Activated T-cell treated with anti-CD3 and anti-CD28 coated beads, Interleukin-2, amount 50 U/mL, for 1 hour (primary cell): Measurements from ENCODE around the gene TXNDC12.
"Not testable (repeated sequence)": the region's sequence is repeated elsewhere in the genome, so short reads cannot be mapped to it uniquely, and the experiment has no call there.

Experiments used
- DNase-seq: peaks from one replicate; pipeline ENCODE4 v3.0.0-alpha.2; 2020

Gene TXNDC12

DNA sequence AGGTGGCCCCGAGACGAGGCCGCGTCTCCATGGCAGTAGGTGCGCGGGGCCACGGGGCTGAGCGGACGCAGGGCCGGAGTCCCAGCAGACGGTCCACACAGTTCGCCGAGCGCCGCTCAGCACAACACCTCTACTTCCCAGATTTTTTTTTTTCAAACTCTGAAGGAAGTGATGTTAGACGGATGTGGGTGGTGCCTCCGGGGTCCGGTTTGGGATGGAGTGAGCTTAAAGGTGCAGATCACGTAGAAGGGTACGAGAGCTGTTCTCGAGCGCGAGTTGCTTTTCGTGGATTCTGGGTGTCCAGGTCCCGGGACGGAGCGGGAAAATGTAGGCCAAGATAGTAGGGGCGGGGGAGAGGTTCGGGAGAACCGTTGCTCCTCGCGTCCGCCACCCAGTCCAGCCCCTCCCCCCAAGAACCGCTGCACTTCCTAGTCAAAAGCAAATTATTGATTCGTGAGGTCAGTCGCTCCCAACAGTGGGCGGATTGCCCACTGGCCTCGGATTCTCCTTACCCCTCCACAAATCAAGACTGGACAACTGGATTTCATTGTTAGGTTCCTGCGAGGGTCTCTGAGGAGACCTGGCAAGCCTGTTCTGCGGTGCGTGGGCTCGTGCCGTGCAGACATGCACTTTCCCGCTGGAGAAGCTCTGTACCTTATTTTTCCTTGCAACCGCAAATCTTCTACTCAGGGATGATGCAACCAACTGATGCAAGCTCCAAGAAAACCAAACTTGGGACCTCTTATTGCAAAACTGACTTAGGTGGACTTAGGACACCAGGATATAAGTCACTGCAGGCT is at the start of gene TXNDC12:
TSS of gene TXNDC12 (minus strand) at position 126 of the 800 bp plus-strand sequence. CDS start at position 31, 95 bp downstream.
- peak; percentile 62 for DNase-seq

- DNase-seq: no peak
Observed at GRCh38 chr1:52102336-52103013, 47.5 kb upstream of the TXNDC12 start.

DNA sequence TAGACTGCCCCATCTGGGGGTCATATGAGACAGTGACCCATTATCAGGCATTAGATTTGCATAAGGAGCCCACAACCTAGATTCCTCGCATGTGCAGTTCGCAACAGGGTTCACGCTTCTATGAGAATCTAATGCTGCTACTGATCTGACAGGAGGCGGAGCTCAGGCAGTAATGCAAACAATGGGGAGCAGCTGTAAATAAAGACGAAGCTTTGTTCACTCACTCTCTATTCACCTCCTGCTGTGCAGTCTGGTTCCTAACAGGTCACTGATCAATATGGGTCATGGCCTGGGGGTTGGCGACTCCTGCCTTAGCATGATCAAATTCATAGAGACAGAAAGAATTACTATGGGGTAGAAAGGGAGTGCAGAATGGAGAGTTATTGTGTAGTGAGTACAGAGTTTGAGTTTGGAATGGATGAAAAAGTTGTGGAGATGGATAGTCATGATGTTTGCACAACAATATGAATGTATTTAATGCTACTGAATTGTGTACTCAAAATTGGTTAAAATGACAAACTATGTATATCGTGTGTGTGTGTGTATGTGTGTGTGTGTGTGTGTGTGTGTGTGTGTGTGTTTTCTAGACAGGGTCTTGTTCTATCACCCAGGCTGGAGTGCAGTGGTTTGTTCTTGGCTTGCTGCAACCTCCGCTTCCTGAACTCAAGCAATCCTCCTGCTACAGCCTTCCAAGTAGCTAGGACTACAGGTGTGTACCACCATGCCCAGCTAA is 43.3 kb upstream of the TXNDC12 start:
- DNase-seq: no peak

DNA sequence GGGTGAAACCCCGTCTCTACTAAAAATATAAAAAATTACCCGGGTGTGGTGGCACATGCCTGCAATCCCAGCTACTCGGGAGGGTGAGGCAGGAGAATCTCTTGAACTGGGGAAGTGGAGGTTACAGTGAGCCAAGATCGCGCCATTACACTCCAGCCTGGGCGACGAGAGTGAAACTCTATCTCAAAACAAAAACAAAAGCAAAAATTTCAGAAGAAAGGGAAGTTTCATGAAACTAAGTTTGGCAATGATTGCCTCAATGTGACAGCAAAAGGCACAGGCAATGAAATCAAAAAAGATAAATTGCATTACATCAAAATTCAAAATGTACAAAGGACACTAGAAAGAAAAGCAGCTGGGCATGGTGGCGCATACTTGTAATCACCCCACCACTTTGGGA is 41.2 kb upstream of the TXNDC12 start:
- DNase-seq: no peak

GRCh38 chr1:52094300-52094699 is 39.3 kb upstream of the TXNDC12 start:
- not testable (repeated sequence) for DNase-seq

DNA sequence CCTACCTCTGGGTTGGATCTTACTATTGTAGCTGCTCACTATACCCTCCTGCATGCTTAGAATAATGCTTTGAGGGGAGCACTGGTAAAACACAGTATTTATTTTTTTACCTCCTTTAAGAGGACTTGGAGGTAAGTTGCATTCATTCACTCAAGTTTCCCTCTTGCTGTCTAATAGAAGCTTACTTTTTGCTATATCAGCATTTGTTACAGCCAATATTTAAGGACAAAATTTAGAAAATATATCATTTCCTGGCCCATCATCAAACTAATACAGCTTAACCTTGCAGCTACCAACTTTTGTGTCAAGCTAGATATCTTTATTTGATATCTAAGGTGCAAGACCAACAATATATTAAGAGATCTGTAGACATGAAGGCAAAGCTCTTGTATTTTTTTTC is 32.9 kb upstream of the TXNDC12 start:
- DNase-seq: not testable (repeated sequence)

DNA sequence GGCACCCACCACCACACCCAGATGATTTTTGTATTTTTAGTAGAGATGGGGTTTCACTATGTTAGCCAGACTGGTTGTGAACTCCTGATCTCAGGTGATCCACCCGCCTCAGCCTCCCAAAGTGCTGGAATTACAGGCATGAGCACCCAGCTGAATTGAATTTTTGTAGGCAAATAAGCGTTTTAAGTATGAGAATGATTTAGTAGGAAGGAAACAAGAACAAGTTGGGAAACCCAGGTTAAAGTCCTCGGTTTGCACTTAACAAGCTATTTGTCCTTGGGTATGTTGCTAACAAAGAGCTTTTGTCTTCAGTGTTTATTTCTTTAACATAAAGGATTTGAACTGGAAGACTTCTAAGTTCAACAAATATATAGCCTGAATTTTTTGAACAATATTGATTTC is 25.0 kb upstream of the TXNDC12 start:
- no peak for DNase-seq

- not testable (repeated sequence) for DNase-seq
Observed at GRCh38 chr1:52077277-52077676, 22.3 kb upstream of the TXNDC12 start.

- DNase-seq: no peak
Observed at GRCh38 chr1:52072291-52072690, 17.3 kb upstream of the TXNDC12 start.

DNA sequence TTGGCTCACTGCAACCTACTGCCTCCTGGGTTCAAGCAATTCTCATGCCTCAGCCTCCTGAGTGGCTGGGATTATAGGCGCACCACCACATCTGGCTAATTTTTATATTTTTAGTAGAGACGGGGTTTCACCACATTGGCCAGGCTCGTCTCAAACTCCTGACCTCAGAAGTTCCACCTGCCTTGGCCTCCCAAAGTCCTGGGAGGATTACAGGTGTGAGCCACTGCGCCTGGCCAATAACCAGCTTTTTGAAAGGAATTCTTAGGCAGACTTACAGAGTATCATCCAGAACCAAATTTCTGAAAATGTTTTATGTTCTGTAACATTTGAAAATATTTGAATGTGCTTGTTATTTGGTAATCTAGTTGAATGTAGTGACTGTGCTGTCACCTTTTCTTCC is 15.7 kb upstream of the TXNDC12 start:
- DNase-seq: no peak

DNA sequence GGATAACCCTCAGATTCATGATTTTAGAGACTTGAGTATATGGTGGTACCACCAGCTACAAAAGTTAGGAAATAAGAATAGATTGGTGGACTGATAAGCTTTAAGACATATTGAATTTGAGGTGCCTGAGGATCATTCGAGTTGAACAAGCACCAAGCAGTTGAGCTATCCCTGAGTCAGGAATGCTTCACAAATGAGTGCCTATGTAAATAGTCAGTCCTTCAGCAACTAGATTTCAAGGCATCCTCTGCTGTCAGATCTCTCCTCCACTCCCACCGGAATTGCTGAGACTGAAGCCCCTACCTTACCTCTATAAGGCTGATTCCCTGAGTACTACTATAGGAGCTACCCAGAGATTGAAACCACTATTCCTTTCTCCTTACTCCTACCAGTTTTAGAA is 8.2 kb upstream of the TXNDC12 start:
- DNase-seq: no peak

DNA sequence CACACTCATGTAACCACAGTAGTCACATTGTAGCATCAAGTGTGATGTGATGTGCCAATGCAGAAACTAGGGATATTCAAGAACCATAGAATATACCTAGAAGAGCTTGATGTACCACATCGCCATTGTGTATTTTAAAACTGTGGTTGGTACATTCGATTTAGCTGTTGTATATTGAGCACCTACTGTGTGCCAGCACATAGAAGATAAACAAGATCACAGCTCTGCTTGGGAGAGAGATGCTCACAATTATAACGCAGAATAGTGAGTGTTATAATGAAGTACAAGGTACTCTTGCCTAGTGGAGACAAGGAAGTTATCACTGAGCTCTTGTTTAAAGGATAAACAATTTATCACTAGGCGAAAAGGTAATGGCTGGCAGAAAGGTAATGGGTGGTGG is 5.8 kb upstream of the TXNDC12 start:
- no peak for DNase-seq

- DNase-seq: no peak
Observed at GRCh38 chr1:52059888-52060287, 4.9 kb upstream of the TXNDC12 start.

- no peak for DNase-seq
Observed at GRCh38 chr1:52059321-52059720, 4.3 kb upstream of the TXNDC12 start.

DNA sequence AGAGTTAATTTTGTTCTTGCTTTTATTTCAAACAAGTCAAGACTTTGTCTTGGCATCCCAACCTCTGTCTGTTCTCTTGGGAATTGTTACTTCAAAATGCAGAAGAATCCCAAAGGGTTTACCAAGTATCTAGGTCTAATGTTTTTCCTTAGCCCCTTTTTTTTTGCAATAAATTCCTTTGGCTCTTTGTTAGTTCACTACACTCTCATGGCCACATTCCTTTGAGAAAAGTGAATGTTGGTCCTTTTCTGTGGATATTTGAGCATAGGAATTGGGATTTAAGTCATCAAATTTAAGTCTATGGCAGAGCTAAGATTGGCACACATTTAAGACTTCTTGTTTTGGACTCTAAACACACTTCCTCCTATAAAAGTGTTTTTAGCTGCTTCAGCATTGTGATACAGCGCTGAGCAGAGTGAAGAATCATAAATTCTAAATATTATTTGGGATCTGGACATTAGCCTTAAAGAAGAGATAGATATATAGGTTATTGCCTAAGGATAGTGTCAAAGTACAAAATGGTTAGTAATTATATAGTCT is 3.0 kb upstream of the TXNDC12 start:
- DNase-seq: no peak

DNA sequence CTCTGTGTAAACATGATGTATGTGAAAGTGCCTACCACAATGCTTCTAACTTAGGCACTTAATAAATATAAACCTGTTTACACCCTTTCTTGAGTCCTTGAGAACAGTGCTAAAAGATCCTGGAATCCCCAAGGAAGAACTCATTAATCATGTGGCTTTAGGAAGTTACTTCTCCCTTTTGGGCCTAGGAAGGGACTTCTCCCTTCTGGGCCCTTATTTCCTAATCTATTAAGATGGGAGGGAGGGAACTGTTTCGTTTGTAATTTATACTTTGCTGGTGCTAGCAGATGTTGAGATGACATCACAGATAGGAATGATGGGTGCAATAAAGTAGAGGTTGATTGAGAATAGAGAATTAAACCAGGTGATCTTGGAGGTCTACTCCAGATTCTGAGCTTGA is 2.3 kb upstream of the TXNDC12 start:
- no peak for DNase-seq

DNA sequence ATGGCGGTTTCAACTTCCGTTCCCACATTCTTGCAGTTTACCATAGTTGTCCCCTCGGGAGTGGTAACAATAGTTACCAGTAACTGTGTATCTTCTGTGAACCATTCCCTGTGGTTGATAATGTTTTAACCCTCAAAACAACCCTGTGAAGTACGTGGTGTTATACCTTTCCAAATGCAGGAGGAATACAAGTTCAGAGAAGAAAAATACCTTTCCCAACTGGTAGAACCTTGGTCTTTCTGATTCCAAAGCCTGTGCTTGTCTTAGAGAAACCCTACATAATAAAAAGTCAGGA is 1.9 kb upstream of the TXNDC12 start:
- DNase-seq: no peak

DNA sequence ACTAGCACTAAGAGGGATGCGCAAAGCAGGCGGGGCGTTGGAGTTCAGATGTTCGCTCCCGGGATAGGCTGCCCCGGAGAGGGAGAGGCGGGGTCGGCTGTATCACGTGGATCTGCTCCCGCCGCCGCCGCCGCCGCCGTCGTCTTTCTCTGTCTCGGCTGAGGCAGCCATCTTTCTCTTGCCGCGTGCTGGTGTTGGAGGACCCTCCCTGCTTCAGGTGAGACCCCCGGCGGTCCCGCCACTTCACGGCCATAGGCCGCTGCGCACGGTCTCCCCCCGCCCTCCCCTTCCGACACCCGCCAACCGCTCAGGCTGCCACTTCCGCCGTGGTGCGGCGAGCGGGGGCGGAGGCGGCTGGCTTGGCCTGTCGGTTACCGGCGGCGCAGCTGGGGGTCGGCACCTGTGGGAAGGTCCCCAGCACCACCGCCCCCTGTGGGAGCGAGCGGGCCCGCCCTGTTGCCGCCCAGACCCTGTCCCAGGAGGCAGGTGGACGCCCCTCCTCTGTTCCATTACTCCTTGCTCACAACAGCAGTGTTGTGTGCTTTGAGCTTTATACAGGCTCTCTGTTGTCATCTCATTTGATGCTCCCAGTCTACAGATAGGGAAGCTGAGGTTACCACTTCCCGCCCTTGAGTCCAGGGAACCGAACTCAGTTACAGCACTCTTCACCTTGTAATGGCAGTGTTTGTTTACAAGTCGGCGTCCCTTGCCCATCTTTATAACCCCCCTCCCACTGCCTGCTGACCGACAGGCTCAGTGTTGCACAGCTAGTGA is 1.4 kb upstream of the TXNDC12 start, which contains the start of gene BTF3L4:
TSS of gene BTF3L4 (plus strand) at position 133 of the 774 bp plus-strand sequence. CDS start 3,553 bp downstream, outside the sequence.
- peak; percentile 89 for DNase-seq

GRCh38 chr1:52055866-52056162 is 823 bp upstream of the TXNDC12 start:
- DNase-seq: no peak

DNA sequence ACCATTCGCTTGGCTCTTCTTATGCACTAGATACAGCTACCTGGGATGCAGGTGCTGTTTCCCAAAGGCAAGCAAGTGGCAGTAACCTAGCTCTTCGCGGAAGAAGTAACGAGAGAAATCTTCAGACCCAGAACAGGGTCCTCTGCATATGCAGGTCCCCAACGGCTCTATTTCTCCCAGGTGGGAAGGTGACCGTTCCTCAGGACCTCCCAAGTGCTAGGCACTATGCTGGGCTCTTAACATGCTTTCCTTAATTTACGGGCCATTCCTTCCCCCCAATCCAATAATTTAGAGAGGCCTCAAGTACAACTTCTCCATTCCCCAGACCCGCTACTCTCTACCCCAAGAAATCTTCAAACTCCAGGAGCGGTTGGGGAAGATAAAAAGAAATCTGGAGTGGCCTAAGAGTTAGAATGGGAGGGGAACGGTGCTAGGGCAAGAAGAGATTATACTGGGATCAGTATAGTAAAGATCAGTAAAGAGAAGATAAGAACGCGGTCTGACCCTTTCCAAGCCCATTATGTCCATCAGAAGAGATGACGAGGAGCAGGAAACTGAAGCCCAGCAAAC is 410 bp downstream of the TXNDC12 start:
- DNase-seq: no peak

DNA sequence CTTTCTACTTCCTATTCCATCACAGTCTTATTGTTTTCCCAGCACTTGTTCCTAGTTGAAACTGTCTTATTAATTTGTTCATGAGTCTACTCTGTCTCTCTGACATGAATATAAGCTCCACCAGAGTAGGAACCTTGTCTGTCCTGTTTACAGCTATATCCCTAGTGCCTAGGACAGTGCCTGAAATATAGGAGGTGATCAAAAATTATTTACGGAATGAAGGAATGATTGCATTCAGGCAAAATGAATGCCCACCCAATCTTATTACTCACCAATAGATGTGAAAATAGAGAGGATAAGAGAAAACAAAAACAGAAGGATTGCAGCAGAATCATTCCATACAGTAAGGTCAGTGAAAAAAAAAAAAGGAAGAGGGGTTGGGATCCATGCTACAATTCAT is 1.1 kb downstream of the TXNDC12 start:
- DNase-seq: no peak

- not testable (repeated sequence) for DNase-seq
Observed at GRCh38 chr1:52049337-52049736, 5.7 kb downstream of the TXNDC12 start.
